Prostate gland (tissue), 2 donors: ENCODE data around the gene OPRM1. TPM values are rescaled to one million over a fixed set of nuclear protein-coding genes. Genes with fewer than 3 reads are reported as not detected.
"Not testable (repeated sequence)": the region's sequence is repeated elsewhere in the genome, so short reads cannot be mapped to it uniquely, and the experiment has no call there.

Source experiments
- DNase-seq: peaks from one replicate; pipeline ENCODE4 v3.0.0-alpha.2; 2019; ENCODE audit warnings: low spot score
- H3K27ac ChIP-seq, 2 donors: fragments of 200-600 bp; sonication (generic); 2 replicates each; pipeline ENCODE4 v1.5.1; 2017 to 2019
- H3K27me3 ChIP-seq: fragments of 200-600 bp; sonication (generic); replicated peaks from 2 replicates; pipeline ENCODE4 v1.5.1; 2019; ENCODE audit not compliant: insufficient read depth
- H3K36me3 ChIP-seq, 2 donors: fragments of 200-600 bp; sonication (generic); 1 replicate in 1 of 2; 2 replicates in 1 of 2; pipeline versions ENCODE4 v1.5.1 to v1.8.1; 2017 to 2019
- H3K4me1 ChIP-seq: fragments of 200-600 bp; sonication (generic); replicated peaks from 2 replicates; pipeline ENCODE4 v1.5.1; 2019
- H3K4me3 ChIP-seq, 2 donors: fragments of 200-600 bp; sonication (generic); 2 replicates each; pipeline ENCODE4 v1.5.1; 2017 to 2019
- H3K9me3 ChIP-seq: fragments of 200-600 bp; sonication (generic); 2 replicates; pipeline ENCODE4 v1.5.1; 2017
- POLR2A ChIP-seq: fragments of 450-650 bp; IDR thresholded peaks from one replicate; pipeline ENCODE4 v1.6.1; 2016; ENCODE audit warnings: antibody characterized with exemption, mild to moderate bottlenecking
- POLR2AphosphoS5 ChIP-seq: sonication (generic); formaldehyde crosslinking; IDR thresholded peaks from one replicate; pipeline ENCODE4 v1.6.1; 2017; ENCODE audit warnings: antibody characterized with exemption
- WGBS: methylation state at CpG from one replicate; pipeline ENCODE4 v1.1.5; 2018; 5-methylcytosine and 5-hydroxymethylcytosine counted together
- intact Hi-C: fragments of 100-400 bp; cut with DNase I; formaldehyde crosslinking; loops from one replicate; pipeline ENCODE4 v1.14.2; 2022
- total RNA-seq, 2 donors: library from RNA; depleted of rRNA; stranded (reverse); fragments of >200 nt; gene quantifications; one replicate each; pipeline ENCODE4 v1.1.0, GENCODE V29; 2016
- TF ChIP-seq, protein P1 (sequence below), 4 experiments: fragments of 200-600 bp in 2 of 4; fragments of 450-650 bp in 2 of 4; sonication (generic) in 2 of 4; IDR thresholded peaks; 1 replicate in 3 of 4; 2 replicates in 1 of 4; pipeline ENCODE4 v1.5.1; 2016 to 2019; ENCODE audit warnings: antibody characterized with exemption in 4 of 4, mild to moderate bottlenecking in 2 of 4, moderate library complexity in 2 of 4

The OPRM1 gene
- total RNA-seq, 2 donors from 2014 or later = not detected

DNA sequence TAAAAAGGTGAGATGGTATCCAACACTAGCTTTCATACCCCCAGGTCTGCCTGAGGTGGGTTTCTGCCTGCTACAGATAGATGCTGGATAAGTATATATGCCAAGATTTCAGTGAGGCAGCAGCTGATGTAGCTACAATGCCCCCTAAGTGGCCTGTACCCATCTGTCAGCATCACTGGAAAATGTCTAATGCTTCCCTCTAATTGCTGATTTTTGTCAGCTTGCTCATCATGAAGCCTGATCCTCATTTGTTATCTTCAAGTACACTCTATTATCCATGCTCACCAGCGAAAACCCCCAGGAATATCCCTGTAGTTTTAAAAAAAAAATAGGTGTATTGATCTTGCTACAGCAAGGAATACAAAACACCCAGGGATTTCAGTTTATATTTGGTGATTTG lies 32.2 kb downstream of the OPRM1 start:
- intact Hi-C loops = no loop called here
- Histone ChIP-seq H3K4me1 (no peaks in the 10 kb centered on the region), H3K27me3 (no peaks in the 10 kb centered on the region), H3K9me3 (no peaks in the 10 kb centered on the region), H3K36me3 (no peaks in the 10 kb centered on the region), H3K4me3 (no peak overlapping the region), H3K27ac (no peak overlapping the region)
- whole genome bisulfite sequencing = 58% methylated on average over 1 of the region's 1 CpG
- TF ChIP-seq POLR2A = no peak
- no peak for TF ChIP-seq POLR2AphosphoS5
- TF ChIP-seq, protein P1, sequence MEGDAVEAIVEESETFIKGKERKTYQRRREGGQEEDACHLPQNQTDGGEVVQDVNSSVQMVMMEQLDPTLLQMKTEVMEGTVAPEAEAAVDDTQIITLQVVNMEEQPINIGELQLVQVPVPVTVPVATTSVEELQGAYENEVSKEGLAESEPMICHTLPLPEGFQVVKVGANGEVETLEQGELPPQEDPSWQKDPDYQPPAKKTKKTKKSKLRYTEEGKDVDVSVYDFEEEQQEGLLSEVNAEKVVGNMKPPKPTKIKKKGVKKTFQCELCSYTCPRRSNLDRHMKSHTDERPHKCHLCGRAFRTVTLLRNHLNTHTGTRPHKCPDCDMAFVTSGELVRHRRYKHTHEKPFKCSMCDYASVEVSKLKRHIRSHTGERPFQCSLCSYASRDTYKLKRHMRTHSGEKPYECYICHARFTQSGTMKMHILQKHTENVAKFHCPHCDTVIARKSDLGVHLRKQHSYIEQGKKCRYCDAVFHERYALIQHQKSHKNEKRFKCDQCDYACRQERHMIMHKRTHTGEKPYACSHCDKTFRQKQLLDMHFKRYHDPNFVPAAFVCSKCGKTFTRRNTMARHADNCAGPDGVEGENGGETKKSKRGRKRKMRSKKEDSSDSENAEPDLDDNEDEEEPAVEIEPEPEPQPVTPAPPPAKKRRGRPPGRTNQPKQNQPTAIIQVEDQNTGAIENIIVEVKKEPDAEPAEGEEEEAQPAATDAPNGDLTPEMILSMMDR (IDR thresholded peaks at IDR 0.05) = no peak
- no peak for DNase-seq

DNA sequence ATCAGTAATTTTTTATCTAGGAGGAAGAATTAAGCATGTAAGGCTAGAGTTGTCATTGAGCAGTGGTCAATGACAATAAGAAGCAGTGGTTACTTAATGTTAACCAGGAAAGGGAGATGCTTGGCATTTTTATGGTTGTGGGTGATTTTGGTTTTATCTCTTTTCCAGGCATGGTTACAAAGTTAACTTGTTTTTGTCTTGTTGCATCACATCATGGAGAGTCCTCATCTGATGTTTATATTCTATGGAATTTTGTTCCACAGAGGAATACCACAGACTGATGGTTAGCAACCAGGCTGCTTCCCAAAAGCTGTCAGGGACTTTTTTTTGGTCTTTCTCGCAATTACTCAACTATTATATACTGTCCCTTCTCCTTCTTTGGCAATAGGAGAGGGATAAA lies 32.7 kb downstream of the OPRM1 start:
- intact Hi-C loops = no loop called here

DNA sequence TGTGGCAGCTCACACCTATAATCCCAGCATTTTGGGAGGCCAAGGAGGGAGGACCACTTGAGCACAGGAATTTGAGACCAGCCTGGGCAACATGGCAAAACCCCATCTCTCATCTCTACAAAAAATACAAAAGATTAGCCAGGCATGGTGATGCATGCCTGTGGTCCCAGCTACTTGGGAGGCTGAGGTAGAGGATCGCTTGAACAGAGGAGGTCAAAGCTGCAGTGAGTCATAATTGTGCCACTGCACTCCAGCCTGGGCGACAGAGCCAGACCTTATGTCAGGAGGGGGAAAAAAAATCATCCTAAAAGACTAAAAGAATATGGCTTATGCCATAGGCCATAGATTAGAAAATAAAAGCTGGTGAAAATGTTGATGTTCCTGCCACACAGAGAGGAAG lies 39.6 kb downstream of the OPRM1 start:
- H3K9me3 ChIP-seq, H3K27ac ChIP-seq, H3K4me3 ChIP-seq, DNase-seq, H3K27me3 ChIP-seq, H3K4me1 ChIP-seq, H3K36me3 ChIP-seq, intact Hi-C loops: not testable (repeated sequence)
- 94% methylated on average over 2 of the region's 2 CpGs for WGBS

More for the DNA sequence above, 32.7 kb downstream of the OPRM1 start:
- DNase-seq = no peak
- H3K27ac ChIP-seq = no peak overlapping the region
- H3K27me3 ChIP-seq = no peaks in the 10 kb centered on the region
- TF ChIP-seq, protein P1 (IDR thresholded peaks at IDR 0.05) = no peak
- no peak for TF ChIP-seq POLR2A
- no peak for TF ChIP-seq POLR2AphosphoS5
- H3K4me3 ChIP-seq = no peak overlapping the region
- H3K4me1 ChIP-seq = no peaks in the 10 kb centered on the region
- no peaks in the 10 kb centered on the region for H3K9me3 ChIP-seq
- 74% methylated on average over 1 of the region's 1 CpG for WGBS
- no peaks in the 10 kb centered on the region for H3K36me3 ChIP-seq

DNA sequence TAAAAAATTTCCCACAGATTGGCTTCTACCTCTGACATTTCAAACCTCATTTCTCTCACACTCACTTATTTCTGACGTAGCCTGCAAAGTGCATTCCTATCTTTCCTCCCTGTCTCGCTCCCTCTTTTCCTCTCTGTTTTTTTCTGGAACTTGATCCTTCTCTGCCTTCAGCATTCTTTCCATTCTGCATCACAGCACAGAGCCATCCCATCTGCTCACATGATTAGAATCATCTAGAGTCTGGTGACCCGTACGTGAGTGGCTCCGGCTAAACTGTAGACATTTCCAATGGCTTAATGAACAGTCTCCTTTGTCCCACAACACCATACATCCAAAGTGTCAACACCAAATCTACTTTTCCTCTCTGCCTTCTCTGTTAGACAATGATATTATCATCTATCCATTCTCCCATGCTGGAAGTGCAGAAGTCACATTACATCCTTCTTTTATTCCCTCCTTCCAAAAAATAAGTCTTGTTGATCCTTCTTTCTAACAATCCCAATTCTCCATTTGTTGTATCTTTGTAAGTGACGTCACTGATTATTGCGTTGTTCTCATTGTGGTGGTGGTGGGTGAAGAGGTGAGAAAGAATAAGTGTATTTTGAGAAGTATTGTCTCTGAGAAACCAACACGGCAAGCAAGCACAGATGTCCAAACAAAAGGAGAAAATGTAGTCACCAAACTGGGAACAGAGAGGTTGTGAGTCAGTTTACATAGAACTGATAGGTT lies 41.6 kb downstream of the OPRM1 start:
- Histone ChIP-seq H3K36me3 (no peaks in the 10 kb centered on the region), H3K4me1 (no peaks in the 10 kb centered on the region), H3K27ac (no peak overlapping the region), H3K9me3 (no peaks in the 10 kb centered on the region), H3K4me3 (no peak overlapping the region), H3K27me3 (no peaks in the 10 kb centered on the region)
- no peak for TF ChIP-seq POLR2A
- TF ChIP-seq, protein P1 (IDR thresholded peaks at IDR 0.05) = no peak
- TF ChIP-seq POLR2AphosphoS5 = no peak
- 74% methylated on average over 8 of the region's 8 CpGs for WGBS
- intact Hi-C loops = no loop called here
- no peak for DNase-seq

DNA sequence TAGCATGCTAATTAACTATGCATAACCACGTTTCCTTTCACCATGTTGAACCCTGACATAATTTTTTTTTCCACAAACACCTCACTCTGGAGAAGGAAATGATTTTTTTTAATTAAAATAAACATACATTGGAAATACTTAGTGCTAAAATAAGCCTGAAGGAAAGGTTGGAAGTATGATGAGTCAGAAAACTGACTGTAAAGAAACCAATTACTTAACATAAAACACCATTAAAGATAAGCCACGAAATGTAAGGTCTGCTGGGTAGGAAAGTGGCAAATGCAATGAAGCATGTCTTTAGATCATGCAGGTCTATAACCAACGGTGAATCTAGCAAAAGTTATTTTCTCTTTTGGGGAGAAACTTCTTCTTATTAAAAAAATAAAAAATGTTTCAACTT lies 47.5 kb downstream of the OPRM1 start:
- DNase-seq = no peak
- H3K36me3 ChIP-seq = no peaks in the 10 kb centered on the region
- H3K27ac ChIP-seq = no peak overlapping the region
- no peak overlapping the region for H3K4me3 ChIP-seq
- no peaks in the 10 kb centered on the region for H3K4me1 ChIP-seq
- H3K9me3 ChIP-seq = no peaks in the 10 kb centered on the region
- intact Hi-C loops = no loop called here
- TF ChIP-seq POLR2AphosphoS5 (no peak), POLR2A (no peak)
- TF ChIP-seq, protein P1 (IDR thresholded peaks at IDR 0.05) = no peak
- whole genome bisulfite sequencing = 59% methylated on average over 3 of the region's 3 CpGs
- peaks cover 3% of the 10 kb centered on the region for H3K27me3 ChIP-seq
